MCF 10A (cell line): ENCODE data around the gene CELF4. TPM values are rescaled to one million over a fixed set of nuclear protein-coding genes. Genes with fewer than 3 reads are reported as not detected.

Source experiments
- BruUV-seq: library from RNA; stranded (reverse); fragments of 400-500 nt; replicated peaks from 2 replicates; lab custom pipeline; 2021; lab: Mats Ljungman, UMichigan
- CTCF ChIA-PET: fragments of 300-600 bp; sonication (Branson Sonifier 250); formaldehyde crosslinking; extraction: SDS; loops from one replicate; lab custom pipeline; 2021; ENCODE audit warnings: antibody characterized with exemption, inconsistent platforms; lab: Yijun Ruan, JAX
- POLR2A ChIA-PET: fragments of 300-600, 350-650 bp; sonication (Branson Sonifier 250); formaldehyde crosslinking; extraction: SDS; loops from one replicate; lab custom pipeline; 2020; ENCODE audit warnings: antibody characterized with exemption, inconsistent platforms; lab: Yijun Ruan, JAX
- DNase-seq: peaks from one replicate; pipeline ENCODE4 v3.0.0-alpha.2; 2018; ENCODE audit not compliant: unreplicated experiment
- H3K27ac Mint-ChIP-seq: one replicate; pipeline ENCODE4 v1.8.0; 2022; ENCODE audit warnings: mild to moderate bottlenecking, low read depth, mixed read lengths; ENCODE audit not compliant: unreplicated experiment
- H3K27me3 Mint-ChIP-seq: one replicate; pipeline ENCODE4 v1.8.0; 2022; ENCODE audit warnings: mixed read lengths; ENCODE audit not compliant: insufficient read depth, unreplicated experiment
- H3K36me3 Mint-ChIP-seq: one replicate; pipeline ENCODE4 v1.8.0; 2022; ENCODE audit warnings: mild to moderate bottlenecking, moderate library complexity, mixed read lengths; ENCODE audit not compliant: insufficient read depth, unreplicated experiment
- H3K4me1 Mint-ChIP-seq: one replicate; pipeline ENCODE4 v1.8.0; 2022; ENCODE audit warnings: mixed read lengths; ENCODE audit not compliant: insufficient read depth, unreplicated experiment
- H3K4me3 Mint-ChIP-seq: one replicate; pipeline ENCODE4 v1.8.0; 2022; ENCODE audit warnings: mild to moderate bottlenecking, moderate library complexity, mixed read lengths; ENCODE audit not compliant: unreplicated experiment
- H3K9me3 Mint-ChIP-seq: one replicate; pipeline ENCODE4 v1.8.0; 2022; ENCODE audit warnings: mixed read lengths; ENCODE audit not compliant: unreplicated experiment
- intact Hi-C: fragments of 100-400 bp; cut with micrococcal nuclease; formaldehyde crosslinking; loops from 2 replicates; pipeline ENCODE4 v1.14.1; 2022
- total RNA-seq: library from RNA; stranded (reverse); gene quantifications from 2 replicates; pipeline ENCODE4 v1.2.3, GENCODE V29; 2022
- TF ChIP-seq, protein P1 (sequence below): fragments of 200-600 bp; IDR thresholded peaks from one replicate; pipeline ENCODE4 v1.8.0; 2022; ENCODE audit warnings: antibody characterized with exemption, mild to moderate bottlenecking; ENCODE audit not compliant: unreplicated experiment

CELF4 gene
- total RNA-seq, 1 experiment from 2014 or later = not detected

- POLR2A ChIA-PET = no interaction called here
- no TSS peak for BruUV-seq
- H3K9me3 Mint-ChIP-seq = no peaks in the 10 kb centered on the region
- DNase-seq = no peak
- H3K4me3 Mint-ChIP-seq = no peak overlapping the region
- H3K27ac Mint-ChIP-seq = no peak overlapping the region
- intact Hi-C loops = no loop called here
- CTCF ChIA-PET = no interaction called here
- no peaks in the 10 kb centered on the region for H3K4me1 Mint-ChIP-seq
- peaks cover 7% of the 10 kb centered on the region for H3K36me3 Mint-ChIP-seq
- no peaks in the 10 kb centered on the region for H3K27me3 Mint-ChIP-seq
- TF ChIP-seq, protein P1, sequence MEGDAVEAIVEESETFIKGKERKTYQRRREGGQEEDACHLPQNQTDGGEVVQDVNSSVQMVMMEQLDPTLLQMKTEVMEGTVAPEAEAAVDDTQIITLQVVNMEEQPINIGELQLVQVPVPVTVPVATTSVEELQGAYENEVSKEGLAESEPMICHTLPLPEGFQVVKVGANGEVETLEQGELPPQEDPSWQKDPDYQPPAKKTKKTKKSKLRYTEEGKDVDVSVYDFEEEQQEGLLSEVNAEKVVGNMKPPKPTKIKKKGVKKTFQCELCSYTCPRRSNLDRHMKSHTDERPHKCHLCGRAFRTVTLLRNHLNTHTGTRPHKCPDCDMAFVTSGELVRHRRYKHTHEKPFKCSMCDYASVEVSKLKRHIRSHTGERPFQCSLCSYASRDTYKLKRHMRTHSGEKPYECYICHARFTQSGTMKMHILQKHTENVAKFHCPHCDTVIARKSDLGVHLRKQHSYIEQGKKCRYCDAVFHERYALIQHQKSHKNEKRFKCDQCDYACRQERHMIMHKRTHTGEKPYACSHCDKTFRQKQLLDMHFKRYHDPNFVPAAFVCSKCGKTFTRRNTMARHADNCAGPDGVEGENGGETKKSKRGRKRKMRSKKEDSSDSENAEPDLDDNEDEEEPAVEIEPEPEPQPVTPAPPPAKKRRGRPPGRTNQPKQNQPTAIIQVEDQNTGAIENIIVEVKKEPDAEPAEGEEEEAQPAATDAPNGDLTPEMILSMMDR = no peak
These were observed 318.7 kb downstream of the CELF4 start for GRCh38 chr18:37246779-37247340.

DNA sequence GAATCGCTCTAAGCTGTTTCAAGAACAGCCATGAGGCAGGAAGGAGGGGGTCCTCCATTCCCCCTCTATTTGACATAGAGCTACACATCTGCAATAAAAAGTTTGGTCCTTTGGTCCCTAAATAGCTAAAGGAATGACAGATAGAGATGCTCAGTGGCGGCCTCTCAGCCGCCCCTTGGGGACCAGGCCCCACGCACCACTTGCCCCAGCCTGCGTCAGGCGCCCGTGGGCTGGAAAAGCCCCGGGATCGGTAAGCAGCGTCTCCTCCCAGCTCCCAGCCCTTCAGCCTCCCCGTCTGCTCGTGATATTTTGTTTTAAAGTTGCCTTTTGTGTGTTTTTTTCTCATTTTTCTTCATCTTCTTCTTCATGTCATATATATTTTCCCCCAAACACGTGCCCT is 321.0 kb downstream of the CELF4 start:
- DNase-seq = no peak
- no peaks in the 10 kb centered on the region for H3K4me1 Mint-ChIP-seq
- H3K36me3 Mint-ChIP-seq = peaks cover 7% of the 10 kb centered on the region
- TF ChIP-seq, protein P1 = no peak
- no peaks in the 10 kb centered on the region for H3K9me3 Mint-ChIP-seq
- H3K4me3 Mint-ChIP-seq = no peak overlapping the region
- ChIA-PET POLR2A (no interaction called here), CTCF (interaction anchor here (0.6 kb wide), 1 partner anchor 16 kb away, joined by 3 read pairs; no protein-coding TSS in a partner anchor)
- no TSS peak for BruUV-seq
- intact Hi-C loops = no loop called here
- no peaks in the 10 kb centered on the region for H3K27me3 Mint-ChIP-seq
- H3K27ac Mint-ChIP-seq = no peak overlapping the region

DNA sequence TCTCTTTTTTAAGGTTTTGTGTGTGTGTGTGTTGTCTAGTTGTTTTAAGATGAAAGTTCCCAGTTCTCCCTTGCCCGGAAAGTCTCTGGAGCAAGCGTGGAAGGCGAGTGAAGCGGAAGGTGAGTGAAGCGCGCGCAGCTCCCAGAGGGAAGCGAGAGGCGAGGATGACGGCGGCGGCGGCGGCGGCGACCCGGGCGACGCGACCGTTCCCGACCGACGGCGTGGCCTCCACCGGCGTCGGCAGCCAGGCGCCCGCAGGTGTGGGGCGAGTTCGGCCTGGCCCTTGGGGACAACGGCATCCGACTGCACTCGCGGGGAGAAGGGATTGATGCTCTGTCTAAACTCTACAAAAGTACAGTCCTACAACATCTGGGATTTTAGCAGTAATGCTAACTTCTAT is 321.9 kb downstream of the CELF4 start:
- no peak for DNase-seq
- ChIA-PET POLR2A (no interaction called here), CTCF (no interaction called here)
- intact Hi-C loops = no loop called here
- Mint-ChIP-seq H3K27me3 (no peaks in the 10 kb centered on the region), H3K27ac (no peak overlapping the region), H3K9me3 (no peaks in the 10 kb centered on the region), H3K36me3 (no peaks in the 10 kb centered on the region), H3K4me3 (no peak overlapping the region), H3K4me1 (no peaks in the 10 kb centered on the region)
- BruUV-seq = no TSS peak
- TF ChIP-seq, protein P1 = no peak

GRCh38 chr18:37242826-37243560 is 322.6 kb downstream of the CELF4 start:
- Mint-ChIP-seq H3K27ac (no peak overlapping the region), H3K36me3 (no peaks in the 10 kb centered on the region), H3K4me3 (no peak overlapping the region), H3K4me1 (no peaks in the 10 kb centered on the region), H3K27me3 (no peaks in the 10 kb centered on the region), H3K9me3 (no peaks in the 10 kb centered on the region)
- intact Hi-C loops = no loop called here
- no peak for DNase-seq
- BruUV-seq = no TSS peak
- TF ChIP-seq, protein P1 = no peak
- CTCF ChIA-PET = interaction anchor here (0.7 kb wide), 1 partner anchor 300 kb away, joined by 7 read pairs; no protein-coding TSS in a partner anchor
- POLR2A ChIA-PET = no interaction called here
